Measurements from ENCODE around the gene TRPV4.
"Not testable (repeated sequence)": the region's sequence is repeated elsewhere in the genome, so short reads cannot be mapped to it uniquely, and the experiment has no call there.

TRPV4 gene

DNA sequence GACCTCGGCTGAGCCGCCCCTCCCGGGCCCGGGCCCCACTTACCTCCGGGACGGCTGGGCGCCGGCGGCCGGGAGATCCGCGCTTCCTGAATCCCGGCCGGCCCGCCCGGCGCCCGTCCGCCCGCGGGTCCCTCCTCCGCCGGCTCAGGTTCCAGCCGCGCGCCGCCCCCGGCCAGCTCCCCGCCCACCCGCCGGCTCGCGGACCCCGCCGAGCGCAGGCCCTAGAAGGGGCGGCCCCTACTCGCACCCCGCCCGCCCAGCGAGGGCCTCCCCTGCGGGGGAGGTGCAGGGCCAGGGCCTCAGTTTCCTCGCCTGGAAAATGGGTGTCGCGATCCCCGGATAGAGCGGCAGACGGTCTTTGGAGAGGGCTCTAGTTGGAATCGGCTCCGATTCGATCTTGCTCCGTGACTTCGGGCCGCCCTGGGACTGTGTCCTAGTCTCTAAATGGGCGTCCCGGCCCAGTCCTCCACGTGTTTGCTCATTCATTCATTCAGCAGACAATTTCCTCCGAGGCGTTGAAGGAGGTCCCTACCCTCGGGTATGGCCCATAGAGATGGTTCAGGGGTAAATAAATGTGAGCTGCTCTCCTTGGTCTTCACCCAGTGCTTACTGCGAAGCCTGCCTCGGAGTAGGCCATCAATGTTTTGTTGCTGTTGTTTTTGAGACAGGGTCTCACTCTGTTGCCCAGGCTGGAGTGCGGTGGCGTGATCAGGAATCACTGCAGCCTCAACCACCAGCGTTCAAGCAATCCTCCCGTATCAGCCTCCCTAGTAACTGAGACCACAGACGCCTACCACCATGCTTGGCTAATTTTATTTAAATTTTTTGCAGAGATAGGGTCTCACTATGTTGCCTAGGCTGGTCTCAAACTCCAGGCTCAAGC lies at the start of gene TRPV4:
Gene TRPV4, minus strand, starts transcription at position 92 of the 883 bp plus-strand sequence. CDS start 18,602 bp downstream, outside the sequence.
- no peak for DNase-seq (ENCODE audit: low read depth)

DNA sequence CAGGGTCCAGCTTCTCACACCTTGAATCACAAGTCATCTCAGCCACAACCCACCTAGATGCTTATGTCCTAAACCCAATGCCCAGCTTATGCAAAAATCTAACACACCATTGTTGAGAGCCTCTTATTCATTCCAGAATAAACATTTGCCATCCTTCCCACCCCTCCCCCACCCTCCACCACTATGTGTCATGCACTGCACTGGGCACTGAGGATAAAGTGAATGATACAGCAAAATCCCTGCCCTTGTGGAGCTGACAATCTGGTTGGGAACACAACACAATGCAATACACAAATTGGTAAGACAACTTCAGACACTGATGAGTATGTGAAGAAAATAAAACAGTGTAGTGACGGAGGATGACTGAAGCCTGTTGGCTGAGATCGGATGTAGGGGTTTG lies 48.6 kb upstream of the TRPV4 start:
- no peak for DNase-seq (ENCODE audit: low read depth)

DNA sequence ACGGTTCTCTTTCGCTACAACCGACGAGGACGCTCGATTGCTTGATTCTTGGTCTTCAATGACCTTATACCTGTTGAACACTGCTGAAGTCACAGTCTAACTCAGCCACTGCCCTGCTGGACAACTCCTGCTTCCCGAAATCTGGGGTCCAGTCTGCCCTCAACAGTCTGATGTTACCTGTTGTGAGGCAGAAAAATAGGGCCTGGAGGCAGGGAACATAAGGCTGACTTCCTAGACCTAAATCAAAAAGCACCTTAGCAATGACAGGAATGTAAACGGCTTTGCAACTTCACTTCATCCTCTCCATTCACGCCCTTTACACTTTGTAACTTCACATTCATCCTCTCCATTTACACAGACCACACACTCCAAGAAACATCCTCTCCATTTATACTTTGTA lies 47.7 kb upstream of the TRPV4 start:
- no peak for DNase-seq (ENCODE audit: low read depth)

DNA sequence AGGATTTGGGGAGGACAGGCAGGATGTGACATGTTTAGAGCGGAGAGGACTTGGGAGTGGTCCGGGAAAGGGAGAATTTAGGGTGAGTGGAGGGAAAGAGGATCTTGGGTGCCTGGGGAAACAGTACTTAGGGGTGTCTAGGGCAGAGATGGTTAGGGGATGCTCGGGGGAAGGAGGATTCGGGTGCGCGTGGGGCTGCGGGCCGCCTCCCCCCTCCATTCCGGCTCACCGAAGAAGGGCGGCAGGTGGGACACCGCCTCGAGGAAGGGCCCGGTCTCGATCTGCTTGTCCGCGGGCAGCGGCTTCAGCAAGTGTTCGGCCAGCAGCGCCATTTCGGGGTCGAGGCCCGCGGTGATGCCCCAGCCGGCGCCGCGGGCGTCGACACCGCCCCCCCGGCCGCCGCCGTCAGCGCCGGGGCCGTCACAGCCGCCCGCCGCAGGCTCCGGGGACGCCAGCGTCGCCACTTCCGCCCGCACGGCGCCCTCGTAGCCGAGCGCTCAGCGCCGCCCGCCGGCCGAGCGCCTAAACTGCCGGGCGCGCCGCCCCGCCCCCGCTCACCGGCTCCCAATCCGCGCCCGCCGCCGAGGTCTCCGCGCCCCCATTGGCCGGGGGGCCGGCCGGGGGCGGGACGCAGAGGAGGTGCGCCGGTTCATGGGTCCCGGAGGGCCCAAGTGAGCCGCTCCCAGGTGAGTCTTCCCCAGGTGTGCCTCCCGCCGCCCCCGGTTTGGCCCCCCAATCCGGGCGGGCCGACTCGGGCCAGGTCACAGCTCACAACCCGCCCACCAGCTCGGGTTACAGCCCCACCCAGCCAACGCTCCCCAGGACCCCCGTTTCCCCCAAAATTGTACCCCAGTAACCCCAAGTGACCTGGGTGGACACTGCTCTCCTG lies 47.1 kb upstream of the TRPV4 start, which contains the start of gene GLTP:
Gene GLTP, minus strand, starts transcription at position 499 of the 889 bp plus-strand sequence. Its CDS starts 167 bp downstream, at position 332.
- DNase-seq (ENCODE audit: low read depth): peak; percentile 45

DNA sequence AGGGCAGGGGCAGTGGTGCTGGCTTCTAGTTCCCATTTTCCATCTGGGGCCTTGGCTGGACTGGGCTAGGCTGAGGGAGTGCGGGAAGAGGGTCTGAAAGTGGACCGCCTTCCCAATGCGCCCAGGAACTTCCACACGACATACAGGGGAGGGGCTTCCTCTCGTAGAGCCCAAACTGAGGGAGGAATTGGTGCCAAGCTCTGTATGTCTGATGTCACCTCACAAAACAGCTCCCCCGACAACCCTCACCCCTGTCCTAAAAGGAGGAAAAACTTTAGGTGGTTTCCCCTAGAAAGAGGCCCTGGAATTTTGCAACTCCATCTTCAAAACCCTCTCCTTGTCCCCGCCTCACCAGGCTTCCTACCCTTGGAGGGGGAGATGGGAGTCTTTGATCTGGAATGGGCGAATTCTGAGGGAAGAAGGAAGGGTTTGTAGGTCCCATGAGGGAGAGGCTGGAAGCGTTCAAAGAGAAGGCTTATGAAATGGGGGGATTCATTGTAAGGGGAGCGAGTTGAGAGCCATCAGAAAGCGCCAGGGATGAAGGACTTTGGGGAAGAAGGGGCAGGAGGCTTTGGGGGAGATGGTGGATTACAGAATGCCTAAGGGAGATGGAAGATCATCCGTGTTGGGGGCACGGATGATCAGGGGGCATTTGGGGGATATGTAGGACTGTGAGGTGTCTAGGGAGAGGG lies 46.3 kb upstream of the TRPV4 start:
- no peak for DNase-seq (ENCODE audit: low read depth)

DNA sequence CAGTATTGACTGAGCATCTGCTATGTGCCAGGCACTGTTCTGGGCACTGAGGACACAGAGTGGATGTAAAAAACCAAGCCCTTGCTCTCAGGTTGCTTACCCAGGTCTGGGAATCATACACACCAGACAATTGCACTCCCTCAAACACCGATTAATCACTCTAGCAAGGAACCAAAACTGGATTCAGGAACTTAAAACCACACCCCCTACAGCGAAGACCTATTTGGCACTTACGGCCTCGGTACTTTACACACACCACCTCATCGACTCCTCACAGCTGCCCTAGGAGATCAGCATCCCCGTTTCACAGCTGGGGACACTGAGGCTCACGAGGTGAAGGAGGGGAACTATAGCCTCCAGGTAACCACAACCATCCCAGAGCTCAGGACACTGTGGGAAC lies 45.6 kb upstream of the TRPV4 start:
- no peak for DNase-seq (ENCODE audit: low read depth)

DNA sequence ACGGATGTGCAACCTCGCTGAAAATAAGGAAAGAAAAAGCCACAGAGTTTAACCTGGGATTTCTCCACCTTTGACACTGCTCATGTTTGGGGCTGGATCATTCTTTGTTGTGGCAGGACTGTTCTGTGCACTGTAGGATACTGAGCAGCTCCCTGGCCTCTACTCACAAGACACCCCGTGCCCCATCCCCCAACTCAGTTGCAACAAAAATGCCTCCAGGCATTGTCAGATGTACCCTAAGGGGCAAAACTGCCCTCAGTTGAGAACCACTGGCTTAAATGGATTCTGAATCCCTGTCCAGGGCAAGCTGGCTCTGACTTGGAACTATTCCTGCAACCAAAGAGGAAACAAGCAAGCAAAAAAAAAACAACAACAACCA lies 45.0 kb upstream of the TRPV4 start:
- DNase-seq (ENCODE audit: low read depth): no peak

DNA sequence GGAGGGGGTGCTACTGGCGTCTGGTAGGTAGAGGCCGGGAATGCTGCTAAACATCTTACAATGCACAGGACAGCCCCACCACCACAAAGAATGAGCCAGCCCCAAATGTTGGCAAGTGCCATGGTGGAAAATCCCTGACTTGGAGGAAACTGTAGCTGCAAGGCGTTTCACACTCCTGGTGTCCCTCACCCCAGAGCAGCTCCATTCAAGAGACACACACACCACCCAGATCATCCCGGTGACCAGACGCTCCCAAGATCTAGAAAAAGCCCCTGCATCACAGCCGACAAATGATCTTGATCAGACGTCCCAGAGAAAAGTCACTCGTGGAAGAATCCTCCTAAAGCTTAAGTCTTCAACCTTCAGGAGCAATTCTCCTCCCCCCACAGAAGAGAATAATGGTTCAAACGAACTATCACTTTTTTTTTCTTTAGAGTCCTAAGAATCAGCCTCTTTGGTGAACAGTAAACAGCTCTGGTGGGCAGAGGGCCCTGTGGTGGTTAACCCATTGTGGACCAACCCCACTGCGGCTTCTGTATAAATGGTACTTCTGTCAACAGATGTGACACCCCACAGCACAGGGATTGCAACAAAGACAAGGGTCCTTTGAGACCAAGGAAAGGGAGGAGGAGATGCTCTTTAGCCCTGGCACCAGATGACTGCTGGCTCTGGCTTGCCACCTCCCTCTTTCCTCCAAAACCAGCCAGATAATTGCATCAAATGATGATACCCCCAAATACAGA lies 44.5 kb upstream of the TRPV4 start:
- no peak for DNase-seq (ENCODE audit: low read depth)

DNA sequence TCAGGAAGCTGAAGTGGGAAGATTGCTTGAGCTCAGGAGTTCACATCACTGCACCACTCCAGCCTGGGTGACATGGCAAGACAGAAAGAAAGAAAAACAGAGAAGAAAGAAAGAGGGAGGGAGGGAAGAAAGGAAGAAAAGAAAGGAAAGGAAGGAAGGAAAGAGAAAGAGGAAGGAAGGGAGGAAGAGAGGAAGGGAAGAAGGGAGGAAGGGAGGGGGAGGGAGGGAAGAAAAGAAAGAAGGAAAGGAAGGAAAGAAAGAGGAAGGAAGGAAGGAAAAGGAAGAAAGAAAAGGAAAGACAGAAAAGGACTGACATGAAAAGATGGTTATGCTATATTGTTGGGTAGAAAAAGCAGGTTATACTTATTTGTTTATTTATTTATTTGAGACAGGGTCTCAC lies 43.2 kb upstream of the TRPV4 start:
- no peak for DNase-seq (ENCODE audit: low read depth)

DNA sequence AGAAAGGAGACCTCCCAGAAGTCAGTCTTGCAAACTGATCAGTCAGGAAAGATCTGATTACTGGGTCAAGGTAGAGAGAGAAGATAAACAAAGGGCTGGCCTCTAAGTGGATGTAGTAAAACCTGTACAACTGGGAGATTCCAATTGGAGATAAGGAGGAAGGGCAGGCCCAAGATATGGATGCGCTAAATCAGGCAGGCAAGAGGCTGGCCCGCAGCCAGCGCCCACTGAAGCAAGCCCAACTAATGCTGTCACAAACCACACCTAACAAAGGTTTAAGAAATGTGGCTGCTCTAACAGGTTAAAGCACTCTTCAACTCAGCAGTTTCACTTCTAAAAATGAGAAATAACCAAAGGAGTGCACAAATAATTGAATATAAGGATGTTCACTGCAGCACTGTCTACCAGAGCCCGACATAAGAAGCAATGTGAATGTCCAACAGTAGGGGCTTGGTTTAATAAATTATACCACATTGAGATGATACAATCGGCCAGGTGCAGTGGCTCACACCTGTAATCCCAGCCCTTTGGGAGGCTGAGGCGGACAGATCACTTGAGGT lies 42.5 kb upstream of the TRPV4 start:
- DNase-seq (ENCODE audit: low read depth): no peak

DNA sequence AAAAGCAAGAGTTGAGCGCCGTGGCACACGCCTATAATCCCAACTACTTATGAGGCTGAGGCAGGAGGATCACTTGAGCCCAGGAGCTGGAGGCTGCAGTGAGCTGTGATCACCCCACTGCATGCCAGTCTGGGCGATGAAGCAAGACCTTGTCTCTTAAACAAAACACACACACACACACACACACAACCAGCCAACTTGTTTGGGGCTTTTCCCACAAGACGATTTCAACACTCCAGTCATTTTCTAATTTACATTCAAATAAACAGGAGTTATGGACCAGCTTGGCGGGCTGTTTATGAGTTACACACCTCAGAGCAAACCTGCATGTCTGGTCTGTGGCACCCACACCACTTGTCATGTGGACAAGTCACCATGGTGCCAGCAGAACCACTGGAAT lies 40.5 kb upstream of the TRPV4 start:
- DNase-seq (ENCODE audit: low read depth): no peak

DNA sequence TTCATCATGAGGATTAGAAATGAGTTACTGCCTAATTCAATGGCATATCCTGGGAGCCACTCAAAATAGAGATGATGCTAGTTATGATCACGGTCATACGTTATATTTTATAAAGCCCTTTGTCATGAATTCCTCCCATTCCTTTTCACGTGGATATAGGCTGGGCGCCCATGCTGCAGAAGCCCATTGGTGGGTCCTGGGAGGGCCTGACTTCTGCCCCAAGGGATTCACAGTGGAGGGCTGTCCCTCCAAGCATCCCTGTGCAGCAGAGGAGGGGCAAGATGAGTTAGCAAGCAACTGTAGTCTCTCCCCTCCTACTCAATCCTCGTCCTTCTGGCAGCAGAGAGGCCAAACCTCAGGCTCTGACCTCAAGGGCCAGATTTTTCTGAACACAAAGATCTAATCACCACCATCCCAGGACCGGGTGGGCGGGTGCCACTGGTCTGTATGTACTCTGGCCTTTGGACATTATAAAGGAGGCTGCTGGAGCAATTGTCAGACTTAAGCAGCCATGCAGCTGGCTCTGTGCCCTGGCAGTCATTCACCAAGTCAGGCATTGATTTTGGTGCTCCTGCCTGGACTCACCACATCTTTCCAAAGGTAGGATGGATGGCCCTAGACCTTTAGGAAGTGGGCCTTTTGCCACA lies 38.6 kb upstream of the TRPV4 start:
- DNase-seq (ENCODE audit: low read depth): no peak

DNA sequence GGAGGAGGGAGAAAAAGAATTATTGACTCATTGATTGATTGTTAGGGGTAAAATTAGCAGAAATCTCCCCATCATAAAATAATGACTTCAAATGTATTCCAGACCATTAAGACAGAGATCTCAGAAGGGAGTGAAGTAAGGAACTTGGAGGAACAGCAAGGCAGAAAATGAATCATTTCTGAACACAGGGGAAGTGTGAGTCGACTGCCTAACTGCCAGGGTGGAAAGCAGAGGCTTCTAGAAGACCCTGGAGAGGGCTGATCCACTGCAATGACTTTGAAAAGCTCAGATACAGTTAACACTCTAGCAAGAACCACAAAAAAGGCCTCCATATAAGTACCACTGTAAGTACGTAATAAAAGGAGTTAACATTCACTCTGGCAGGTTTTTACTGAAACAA lies 37.5 kb upstream of the TRPV4 start:
- no peak for DNase-seq (ENCODE audit: low read depth)

DNA sequence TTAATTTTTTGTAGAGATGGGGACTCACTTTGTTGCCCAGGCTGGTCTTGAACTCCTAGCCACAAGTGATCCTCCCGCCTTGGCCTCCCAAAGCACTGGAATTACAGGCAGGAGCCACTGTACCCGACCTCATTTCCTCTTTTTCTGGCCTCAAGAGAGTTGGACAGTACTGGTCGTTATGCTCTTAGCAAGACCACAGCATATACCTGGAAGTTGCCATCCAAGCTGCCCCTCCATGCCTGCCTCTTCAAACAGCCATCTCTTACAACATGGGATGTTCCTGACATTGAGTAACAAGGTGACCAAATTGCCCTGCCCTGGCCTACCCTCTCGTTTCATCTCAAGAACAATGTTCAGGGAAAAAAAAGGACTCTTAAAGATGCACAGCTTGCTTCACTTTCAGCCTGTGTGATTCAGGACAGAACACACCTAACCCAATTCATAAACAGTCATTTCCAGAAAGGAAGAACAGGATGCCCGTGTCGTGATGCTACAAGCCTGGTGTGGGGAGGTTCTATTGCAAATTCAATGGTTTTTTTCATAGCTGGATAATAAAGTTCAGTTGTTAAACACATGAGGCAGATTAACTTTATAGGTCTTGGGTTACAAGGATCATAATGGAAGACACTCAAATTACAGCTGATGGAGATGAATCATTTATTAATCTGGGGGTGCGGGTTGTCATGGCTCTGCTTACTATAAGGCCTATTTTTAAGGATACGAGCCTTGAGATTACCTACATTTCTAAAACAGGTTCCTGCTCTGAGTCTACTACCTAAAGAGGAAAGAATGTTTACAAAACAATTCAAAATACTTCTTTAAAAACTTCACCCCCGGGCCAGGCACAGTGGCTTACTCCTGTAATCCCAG lies 35.2 kb upstream of the TRPV4 start:
- DNase-seq (ENCODE audit: low read depth): no peak

DNA sequence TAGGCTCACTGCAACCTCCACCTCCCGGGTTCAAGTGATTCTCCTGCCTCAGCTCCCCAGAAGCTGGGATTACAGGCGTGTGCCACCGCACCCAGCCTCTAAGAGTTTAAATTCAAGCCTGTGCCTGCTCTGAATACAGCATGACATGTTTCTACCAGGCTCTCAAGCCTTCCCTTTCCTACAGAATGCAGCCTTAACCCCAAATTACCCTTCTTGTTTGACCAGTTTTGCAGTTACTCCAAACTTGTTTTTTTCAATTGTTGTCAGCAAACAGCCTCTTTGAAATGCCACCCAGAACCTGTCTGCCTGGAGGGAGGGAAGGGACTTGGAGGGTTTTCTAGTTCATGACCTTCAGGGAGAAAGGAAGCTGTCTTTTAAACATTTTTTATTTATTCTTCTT lies 31.7 kb upstream of the TRPV4 start:
- DNase-seq (ENCODE audit: low read depth): no peak

DNA sequence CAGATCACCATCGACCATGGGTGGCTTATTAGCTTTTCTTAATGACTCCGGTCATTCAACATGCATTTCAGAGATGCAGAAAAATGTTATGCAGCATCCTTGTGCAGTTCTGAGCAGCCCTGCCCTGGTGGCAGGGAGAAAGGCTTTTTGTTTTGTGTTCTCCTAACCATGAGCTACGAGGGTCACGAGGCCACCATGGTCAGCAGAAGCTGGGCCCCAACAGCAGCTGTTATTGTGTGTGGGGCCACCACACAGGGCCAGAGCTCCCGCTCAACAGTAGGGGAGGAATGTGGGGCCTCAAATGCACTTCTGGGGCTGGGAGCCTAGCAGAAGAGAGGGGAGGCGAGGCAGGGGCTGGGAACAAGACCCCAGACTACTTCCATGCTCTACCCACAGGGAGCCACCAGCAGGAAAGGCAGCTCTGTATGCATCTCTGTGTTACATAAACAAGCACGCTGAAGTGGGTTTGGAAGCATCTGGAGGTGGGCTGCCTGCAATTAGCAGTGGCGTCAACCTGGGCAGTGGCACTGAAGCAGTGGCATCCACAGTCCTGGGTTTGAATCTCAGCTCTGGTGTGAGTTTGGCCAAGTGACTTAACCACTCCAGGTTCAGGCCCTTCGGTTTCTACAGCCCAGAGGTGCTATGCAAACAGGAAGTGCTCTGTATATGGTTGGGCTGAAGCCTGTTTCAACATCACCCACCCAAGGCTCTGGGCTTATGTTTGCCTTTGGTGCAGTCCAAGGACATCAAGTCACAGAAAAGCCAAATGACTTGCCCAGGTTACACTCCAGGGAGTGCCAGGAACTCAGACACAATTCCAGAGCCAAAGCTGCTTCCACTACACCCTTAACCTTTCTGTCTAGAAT lies 30.9 kb upstream of the TRPV4 start:
- DNase-seq (ENCODE audit: low read depth): no peak

DNA sequence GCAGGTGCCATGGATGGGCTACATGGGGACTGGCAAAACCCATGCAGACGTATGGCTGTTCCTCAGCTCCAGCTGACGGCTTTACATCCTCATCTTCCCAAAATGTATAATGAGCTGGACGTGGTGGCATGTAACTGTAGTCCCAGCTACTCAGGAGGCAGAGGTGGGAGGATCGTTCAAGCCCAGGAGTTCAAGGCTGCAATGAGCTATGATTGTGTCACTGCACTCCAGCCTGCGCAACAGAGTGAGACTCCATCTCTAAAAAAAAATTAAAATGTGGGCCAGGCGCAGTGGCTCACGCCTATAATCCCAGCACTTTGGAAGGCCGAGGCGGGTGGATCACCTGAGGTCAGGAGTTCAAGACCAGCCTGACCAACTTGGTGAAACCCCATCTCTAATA lies 29.3 kb upstream of the TRPV4 start:
- DNase-seq (ENCODE audit: low read depth): not testable (repeated sequence)

DNA sequence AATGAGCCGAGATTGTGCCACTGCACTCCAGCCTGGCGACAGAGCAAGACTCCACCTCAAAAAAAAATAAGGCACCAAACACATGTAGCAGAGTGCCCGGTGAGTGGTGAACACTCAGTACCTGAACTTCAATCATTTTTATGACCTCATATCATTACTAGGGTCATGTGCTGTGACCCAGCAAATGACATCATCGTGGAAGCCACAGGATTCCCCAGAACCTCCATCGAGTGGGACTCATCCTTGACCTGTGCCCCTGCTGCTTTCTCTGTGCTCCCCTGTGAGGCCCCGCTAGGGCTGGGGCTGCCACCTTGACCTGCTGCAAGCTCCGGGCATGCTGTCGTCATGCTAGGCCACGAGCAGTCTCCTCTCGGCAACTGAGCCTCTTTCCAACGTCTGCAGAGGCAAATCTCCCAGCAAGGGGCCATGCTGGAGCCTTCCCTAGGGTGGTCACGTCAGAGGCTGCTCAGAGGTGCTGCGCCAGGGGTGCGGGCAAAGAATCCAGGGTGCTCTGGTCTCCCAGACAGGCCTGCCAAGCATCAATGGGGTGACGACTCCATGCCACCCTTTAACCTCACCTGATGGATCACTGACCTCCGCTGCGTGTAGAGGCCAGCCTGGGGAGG lies 28.6 kb upstream of the TRPV4 start:
- DNase-seq (ENCODE audit: low read depth): no peak
